GM21360 (cell line): Measurements from ENCODE around the gene KLHDC10.
A peak's percentile ranks its signal among the peaks of the same experiment; 100 is the strongest.
"Not testable (repeated sequence)": the region's sequence is repeated elsewhere in the genome, so short reads cannot be mapped to it uniquely, and the experiment has no call there.

ENCODE experiments used
- ATAC-seq: cut with Tn5 transposase; IDR thresholded peaks from one replicate; pipeline ENCODE4 v1.9.1; 2021; ENCODE audit warnings: mild to moderate bottlenecking, moderate library complexity; ENCODE audit not compliant: unreplicated experiment

KLHDC10 gene, protein sequence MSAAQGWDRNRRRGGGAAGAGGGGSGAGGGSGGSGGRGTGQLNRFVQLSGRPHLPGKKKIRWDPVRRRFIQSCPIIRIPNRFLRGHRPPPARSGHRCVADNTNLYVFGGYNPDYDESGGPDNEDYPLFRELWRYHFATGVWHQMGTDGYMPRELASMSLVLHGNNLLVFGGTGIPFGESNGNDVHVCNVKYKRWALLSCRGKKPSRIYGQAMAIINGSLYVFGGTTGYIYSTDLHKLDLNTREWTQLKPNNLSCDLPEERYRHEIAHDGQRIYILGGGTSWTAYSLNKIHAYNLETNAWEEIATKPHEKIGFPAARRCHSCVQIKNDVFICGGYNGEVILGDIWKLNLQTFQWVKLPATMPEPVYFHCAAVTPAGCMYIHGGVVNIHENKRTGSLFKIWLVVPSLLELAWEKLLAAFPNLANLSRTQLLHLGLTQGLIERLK

DNA sequence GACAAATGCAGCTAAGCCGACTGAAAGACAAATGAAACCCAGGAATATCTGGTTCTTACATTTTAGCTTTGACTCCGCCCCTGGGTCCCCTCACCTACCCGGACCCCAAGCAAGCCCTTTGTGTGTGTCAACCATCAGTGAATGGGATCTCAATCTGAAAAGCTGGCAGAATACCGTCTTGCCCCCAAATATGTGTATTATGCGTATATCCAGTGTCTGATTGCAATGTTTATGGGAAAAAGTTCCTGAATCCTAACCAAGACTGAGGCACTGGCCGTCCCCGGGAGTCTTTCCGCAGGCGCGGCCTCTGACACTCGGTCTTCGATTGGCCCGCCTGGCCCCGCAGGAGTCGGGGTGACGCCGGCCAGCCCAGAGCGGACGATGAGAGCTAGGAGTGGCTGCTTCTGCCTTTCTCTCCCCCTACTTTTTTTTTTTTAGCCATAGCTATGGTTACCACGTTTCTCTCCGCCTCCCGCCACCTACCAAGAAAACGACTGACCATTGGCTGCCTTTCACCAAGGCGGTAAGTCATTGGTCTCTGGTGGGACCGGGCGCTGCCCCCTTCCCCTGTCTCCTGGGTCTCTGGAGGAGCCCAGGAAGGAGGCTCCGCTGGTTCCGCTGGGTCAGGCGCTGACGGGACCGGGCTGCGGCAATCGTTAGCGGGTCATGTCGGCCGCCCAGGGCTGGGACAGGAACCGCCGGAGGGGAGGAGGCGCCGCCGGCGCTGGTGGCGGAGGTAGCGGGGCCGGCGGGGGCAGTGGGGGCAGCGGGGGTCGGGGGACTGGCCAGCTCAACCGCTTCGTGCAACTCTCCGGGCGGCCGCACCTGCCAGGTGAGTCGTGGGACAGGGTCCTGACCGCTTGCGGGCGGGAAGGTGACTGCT lies at the start of gene KLHDC10:
Gene KLHDC10 (plus strand): TSS at position 557 of the 883 bp plus-strand sequence. CDS start 110 bp downstream, at position 667.
- ATAC-seq: peak; percentile 93

DNA sequence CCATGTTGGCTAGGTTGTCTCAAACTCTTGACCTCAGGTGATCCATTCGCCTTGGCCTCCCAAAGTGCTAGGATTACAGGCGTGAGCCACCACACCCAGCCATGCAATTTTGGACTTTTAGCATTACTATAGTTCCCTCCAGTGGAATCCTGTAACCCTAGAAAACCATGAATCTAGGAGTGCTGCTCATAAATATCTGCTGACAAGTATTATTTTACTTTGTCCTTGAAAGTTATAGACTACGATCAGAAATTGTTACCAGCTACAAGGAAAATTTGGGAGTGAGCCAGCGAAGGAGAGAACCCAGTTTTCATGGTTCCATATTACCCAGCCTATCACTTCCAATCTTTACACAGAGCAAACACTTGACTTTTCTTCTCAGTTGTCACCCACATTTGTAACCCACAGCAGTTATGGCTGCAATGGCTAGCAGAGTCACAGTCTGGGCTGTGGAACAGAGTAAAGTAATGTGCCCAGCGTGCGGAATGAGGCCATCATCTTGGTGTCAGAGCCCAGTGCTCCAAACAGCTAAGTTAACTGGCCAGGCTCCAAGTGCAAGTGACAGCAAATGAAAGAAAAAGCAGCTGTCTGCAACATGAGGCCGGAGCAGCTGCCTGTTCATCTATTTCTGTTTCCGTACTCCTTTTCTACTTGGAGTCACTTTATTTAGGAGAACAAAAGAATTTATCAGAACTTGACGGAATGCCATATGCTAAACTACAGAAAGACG lies 49.1 kb upstream of the KLHDC10 start:
- no peak for ATAC-seq

DNA sequence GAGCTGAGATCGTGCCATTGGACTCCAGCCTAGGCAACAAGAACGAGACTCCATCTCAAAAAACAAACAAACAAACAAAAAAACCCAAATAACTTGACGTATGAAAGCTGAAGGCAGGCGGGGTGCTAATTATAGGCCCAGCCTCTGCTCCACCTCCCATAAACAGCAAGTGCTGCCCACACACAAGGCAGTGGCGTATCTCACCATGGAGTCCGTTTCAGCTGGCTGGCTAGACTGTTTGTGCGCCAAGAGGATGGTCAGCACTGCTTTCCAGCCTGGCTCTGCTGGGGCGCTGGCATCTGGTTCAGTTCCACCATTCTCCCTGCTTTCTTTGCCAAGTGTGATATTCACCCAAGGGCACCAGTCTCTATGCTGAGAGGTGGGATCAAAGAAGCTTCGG lies 48.2 kb upstream of the KLHDC10 start:
- ATAC-seq: no peak

DNA sequence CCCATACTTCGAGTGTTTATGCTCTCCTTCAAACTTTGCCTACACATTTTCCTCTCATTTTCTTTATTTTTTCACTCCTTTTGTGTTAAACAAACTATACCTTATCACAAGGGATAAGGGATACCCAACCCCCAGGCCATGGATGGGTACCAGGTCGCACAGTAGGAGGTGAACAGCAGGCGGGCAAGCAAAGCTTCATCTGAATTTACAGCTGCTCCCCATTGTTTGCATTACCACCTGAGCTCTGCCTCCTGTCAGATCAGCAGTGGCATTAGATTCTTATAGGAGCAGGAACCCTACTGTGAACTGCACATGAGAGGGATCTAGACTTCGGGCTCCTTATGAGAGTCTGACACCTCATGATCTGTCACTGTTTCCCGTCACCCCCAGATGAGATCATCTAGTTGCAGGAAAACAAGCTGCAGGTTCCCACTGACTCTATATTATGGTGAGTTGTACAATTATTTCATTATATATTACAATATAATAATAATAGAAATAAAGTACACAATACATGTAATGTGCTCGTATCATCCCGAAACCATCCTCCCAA lies 47.6 kb upstream of the KLHDC10 start:
- ATAC-seq: no peak

DNA sequence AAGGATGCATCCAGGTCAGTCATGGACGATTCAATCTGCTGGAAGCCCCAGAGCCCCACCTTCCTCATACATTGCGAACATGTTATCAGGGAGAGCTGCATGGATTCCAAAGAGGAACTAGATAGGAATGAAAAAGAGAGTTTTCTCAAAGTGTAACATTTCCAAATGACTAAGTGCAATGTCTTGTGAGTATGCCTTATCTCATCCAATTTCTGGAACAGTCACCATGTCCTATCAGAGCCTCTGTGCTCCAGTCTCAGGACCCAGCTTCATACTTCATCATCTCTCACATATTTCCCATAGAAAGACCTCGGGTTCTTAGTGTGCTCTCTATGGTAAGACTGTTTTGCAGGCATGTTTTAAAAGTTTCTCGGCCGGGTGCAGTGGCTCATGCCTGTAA lies 45.9 kb upstream of the KLHDC10 start:
- ATAC-seq: no peak

DNA sequence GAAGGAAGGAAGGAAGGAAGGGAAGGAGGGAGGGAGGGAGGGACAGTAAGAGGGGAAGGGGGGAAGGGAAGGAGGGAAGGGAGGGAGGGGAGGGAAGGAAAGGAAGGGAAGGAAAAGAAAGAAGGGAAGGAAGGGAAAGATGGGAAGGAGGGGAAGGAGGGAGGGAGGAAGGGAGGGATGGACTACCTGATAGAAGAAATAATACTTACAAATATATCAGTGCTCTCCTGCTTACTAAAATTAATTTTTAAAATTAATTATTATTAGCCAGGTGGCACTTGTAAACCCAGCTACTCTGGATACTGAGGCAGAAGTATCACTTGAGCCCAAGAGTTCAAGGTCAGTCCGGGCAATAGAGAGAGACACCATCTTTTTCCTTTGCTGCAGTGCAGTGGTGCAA lies 37.6 kb upstream of the KLHDC10 start:
- ATAC-seq: no peak

DNA sequence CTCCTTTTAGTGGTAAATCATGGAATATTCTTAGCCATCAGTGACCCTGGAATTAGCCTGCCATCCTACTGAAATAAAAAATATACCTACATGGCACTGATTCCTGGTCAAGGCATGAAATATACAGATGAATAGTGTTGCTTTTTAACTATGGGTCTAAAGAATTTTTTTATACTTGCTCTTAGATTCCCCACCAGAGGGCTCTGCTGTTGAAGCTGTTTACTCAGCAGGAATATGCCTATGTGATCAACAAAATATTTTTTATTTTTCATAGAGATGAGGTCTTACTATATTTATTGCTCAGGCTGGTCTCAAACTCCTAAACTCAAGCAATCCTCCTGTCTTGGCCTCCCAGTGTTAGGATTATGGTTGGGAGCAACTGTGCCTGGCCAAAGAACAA lies 32.6 kb upstream of the KLHDC10 start:
- no peak for ATAC-seq

DNA sequence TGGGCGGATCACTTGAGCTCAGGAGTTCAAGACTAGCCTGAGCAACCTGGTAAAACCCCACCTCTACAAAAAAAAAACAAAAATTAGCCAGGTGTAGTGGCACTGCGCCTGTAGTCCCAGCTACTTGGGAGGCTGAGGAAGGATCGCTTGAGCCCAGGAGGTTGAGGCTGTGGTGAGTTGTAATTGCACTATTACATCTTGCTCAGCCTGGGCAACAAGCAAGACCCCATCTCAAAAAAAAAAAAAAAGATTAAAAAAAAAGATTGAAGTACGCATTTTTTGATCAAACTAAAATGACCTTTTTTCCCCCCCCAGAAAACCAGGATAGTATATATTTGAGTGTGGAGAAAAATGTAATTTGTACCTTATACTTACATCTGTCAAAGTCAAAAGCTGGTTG lies 29.8 kb upstream of the KLHDC10 start:
- ATAC-seq: no peak

DNA sequence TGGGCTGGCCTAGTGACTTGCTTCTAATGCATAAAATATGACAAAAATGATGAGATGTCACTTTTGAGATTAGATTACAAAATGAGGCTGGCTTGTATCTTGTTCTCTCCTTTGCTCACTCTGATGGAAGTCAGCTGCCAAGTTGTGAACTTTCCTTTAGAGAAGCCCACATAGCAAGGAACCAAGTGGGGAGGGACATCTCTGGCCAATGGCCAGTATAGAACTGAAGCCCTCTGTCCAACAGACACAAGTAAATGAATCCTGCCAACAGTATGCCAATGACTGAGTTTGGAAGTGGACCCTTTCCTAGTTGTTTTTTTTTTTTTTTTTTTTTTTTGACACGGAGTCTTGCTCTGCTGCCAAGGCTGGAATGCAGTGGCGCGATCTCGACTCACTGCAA lies 22.5 kb upstream of the KLHDC10 start:
- no peak for ATAC-seq

DNA sequence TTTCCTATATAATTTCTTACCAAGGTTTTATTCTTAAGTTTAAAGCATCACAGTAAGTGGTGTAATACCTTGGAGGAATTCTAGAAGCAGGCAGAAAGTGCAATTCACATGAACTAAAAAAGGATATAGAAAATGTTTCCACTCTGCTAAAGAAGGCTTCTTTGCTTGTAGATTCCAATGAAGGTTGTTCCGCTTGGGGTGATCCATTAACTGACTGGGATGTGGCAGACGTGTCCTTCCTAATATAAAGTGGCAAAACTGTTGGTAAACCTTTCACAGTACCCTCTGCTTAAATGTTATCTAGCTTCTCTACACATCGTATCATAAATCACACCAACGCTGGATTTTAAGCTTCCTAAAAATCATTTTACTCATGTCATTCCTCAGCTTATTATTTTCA lies 21.4 kb upstream of the KLHDC10 start:
- ATAC-seq: no peak

DNA sequence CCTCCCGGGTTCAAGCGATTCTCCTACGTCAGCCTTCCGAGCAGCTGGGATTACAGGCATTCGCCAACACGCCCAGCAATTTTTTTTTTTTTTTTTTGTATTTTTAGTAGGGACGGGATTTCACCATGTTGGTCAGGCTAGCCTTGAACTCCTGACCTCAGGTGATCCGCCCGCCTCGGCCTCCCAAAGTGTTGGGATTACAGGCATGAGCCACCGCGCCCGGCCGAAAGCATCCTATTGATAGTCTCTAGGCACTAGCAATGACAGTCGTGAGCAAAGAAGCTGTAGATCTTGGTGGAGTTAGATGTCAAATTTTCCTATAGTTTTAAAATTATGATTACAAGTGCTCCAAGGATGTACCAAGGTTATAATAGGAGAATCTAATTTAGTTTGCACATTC lies 18.1 kb upstream of the KLHDC10 start:
- ATAC-seq: not testable (repeated sequence)

DNA sequence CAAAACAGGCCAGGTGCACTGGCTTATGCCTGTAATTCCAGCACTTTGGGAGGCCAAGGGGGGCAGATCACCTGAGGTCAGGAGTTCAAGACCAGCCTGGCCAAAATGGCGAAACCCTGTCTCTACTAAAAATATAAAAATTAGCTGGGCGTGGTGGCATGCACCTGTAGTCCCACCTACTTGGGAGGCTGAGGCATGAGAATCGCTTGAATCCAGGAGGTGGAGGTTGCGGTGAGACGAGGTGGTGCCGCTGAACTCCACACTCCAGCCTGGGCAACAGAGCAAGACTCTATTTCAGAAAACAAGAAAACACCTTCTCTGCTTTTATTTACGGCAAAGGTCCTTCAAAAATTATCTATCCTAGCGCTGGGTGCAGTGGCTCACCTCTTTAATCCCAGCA lies 15.1 kb upstream of the KLHDC10 start:
- ATAC-seq: not testable (repeated sequence)

DNA sequence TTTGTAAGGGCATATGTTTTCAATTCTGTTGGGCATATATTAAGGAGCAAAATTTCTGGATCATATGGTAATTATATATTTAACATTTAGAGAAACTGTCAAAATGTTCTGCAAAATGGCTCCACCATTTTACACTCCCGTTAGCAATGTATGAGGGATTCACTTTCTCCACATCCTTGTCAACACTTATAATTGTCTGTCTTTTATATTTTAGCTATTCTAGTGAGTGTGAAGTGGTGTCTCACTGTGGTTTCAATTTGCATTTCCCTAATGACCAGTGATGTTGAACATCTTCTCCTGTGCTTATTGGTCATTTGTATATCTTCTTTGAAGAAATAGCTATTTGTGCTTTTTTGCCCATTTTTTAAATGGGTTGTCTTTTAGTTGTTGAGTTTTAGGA lies 8.1 kb upstream of the KLHDC10 start:
- no peak for ATAC-seq

DNA sequence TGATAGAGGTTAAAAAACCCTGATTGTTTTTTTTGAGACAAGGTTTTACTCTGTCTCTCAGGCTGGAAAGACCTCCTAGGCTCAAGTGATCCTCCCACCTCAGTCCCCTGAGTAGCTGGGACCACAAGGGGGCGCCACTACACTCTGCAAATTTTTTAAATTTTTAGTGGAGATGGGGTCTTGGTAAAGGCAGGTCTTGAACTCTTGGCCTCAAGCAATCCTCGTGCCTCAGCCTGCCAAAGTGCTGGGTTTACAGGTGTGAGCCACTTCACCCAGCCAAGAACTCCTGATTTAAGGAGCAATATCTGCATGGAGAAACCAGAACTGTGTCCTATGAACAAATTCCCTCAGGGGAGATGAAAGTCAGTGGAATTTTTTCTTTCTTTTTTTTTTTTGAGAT lies 7.3 kb upstream of the KLHDC10 start:
- ATAC-seq: no peak

DNA sequence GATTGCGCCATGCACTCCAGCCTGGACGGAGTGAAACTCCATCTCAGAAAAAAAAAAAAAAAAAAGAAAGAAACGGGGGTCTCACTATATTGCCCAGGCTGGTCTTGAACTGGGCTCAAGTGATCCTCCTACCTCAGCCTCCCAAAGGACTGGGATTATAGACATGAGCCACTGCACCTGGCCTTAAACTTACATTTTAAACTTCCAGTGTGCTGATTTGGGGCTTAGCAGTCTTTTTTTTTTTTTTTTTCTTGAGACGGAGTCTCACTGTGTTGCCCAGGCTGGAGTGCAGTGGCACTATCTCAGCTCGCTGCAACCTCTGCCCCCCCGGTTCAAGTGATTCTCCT lies 5.8 kb upstream of the KLHDC10 start:
- not testable (repeated sequence) for ATAC-seq

DNA sequence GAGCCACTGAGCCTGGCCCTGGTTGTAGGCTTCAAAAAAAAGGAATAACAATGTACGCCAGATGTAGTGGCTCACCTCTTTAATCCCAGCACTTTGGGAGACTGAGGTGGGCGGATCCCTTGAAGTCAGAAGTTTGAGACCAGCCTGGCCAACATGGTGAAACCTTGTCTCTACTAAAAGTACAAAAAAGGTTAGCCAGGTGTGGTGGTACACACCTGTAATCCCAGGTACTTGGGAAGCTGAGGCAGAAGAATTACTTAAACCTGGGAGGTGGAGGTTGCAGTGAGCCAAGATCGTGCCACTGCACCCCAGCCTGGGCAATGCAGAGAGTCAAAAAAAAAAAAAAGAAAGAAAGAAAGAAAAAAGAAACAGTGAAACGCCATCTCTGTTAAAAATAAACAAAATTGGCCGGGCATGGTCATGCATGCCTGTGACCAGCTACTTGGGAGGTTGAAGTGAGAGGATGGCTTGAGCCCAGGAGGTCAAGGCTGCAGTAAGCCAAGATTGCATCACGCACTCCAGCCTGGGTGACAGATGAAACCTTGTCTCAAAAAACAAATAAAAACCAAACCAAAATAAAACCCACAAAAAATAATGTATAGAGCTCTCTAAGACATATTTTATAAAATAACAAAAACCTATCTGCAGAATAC lies 4.7 kb upstream of the KLHDC10 start:
- ATAC-seq: no peak

DNA sequence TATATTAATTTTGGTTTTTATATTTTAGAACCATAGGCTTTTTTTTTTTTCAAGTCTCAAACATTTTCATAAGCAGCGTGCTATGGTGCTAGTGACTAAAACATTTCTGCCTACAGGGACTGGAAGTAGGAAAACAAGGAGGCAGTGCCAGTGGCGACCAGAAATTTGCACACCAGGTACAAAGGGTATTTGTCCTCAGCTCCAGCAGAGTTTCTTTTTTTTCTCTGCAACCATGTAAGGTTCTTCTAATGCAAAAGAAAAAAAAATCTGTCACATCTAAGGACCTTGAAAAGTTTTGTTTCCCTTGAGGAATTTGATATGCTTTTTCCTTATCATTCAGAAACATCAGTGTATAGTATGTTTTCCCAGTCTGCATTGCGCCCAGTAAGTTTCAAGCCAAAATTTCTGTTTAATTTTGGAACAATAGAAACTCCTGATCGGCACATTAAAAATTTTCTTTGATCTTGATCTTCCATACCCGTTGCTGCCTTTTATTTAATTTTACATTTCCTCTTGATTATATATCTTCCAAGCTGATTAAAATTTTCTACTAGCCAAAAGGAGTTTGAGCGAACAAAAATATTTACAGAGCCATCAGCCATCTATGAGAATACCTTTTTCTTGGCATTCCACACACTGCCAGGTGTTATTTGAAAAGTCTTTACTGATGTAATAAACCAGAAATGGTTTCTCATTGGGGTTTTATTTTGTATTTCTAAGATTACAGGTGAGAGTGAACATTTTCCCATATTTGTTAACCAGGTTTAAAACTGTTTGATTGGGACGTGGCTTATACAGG lies 956 bp upstream of the KLHDC10 start:
- no peak for ATAC-seq

DNA sequence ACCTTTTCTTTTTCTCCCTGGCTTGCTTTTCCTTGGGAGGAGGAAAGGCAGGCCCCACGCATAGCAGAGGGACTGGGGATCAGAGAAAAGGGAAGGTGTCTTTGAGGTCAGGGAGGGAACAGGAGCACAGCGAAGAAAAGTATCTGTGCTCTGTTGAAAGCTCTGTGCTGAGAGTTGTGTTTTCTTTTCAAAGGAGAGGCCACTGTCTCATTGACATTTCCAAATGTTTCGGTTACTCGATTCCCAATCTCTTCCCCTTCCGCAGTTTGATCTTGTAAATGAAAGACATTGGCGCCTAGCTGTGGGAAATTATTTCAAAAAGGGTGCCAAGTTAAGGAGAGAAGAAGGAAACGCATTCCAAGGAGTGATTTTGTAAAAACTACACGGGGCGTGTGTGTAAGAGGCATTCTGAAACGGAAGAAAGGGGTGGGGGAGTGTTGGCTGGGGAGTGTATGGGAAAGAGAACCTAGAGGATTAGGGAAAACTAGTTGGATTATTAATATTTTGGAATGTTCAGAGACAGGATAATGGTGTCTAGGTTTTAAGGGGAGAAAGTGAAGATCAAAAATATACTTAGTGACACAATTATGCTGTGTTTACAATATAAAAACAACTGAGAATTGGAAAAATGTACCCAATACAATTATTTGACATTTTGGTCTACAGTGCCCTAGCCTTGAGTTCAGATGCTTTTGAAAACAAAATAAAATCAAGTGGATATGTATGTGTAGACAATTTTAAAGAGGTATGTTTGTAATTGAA lies 708 bp downstream of the KLHDC10 start:
- ATAC-seq: peak; percentile 3
